Activated effector memory CD4-positive, alpha-beta T cell treated with anti-CD3 and anti-CD28 coated beads, Interleukin-2, amount 50 U/mL, for 16 hours (primary cell): ENCODE measurements around the gene NRDC.

Source experiments
- DNase-seq: peaks from one replicate; pipeline ENCODE4 v3.0.0-alpha.2; 2020

Gene NRDC

DNA sequence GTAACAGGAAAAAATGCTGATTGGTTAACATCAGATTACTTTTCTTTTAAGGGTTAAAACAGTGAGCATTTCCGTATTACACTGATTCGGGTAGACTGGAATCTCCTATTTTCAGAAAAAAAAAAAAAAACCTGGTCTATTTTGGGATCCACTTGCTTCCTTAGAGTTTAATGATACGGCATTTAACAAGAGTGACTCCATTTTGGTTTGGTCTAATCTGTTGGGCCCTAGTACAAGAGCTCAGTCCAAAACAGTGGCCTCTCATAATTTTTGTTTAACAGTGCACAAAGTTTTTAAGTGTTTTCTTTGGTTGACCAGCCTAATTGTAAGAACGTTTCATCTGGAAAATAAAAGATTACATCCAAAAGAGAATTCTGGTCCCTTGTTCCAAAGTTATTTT lies 120.2 kb downstream of the NRDC start:
- no peak for DNase-seq

DNA sequence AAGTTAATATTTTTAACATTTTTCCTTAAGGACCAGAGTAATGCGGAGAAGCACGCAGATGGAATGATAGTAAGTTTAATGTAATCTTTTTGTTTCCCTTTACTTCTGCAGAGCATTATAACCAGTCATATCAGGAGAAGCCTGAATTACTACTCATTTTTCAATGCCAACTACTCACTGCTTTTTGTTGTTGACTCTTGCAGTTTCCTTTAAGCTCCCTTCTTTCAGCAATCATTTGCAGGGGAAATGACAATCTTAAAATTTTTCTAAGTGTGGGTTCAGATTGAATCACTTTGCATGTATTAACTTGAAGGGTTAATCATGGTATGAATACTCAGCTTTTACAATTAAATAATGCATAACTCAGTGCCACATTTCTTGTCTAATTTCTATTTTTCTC lies 122.2 kb downstream of the NRDC start:
- DNase-seq: no peak

DNA sequence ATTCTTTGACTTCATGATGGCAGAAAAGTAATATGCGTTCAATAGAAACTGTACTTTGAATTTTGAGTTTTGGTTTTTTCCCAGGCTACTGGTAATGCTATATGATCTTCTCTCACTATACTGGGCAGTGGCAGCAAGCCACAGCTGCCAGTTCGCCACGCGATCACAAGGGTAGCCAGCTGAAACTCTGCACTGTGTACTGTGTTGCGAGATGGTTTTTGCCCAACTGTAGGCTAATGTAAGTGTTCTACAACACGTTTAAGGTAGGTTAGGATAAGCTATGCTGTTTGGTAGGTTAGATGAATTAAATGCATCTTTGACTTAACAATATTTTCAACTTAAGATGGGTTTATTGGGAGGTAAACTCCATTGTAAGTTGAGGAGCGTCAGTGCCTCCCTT lies 123.1 kb downstream of the NRDC start:
- DNase-seq: no peak

GRCh38 chr1:51754666-51755065 lies 123.9 kb downstream of the NRDC start:
- no peak for DNase-seq

- DNase-seq: no peak
Measured at GRCh38 chr1:51753969-51754368, 124.6 kb downstream of the NRDC start.

DNA sequence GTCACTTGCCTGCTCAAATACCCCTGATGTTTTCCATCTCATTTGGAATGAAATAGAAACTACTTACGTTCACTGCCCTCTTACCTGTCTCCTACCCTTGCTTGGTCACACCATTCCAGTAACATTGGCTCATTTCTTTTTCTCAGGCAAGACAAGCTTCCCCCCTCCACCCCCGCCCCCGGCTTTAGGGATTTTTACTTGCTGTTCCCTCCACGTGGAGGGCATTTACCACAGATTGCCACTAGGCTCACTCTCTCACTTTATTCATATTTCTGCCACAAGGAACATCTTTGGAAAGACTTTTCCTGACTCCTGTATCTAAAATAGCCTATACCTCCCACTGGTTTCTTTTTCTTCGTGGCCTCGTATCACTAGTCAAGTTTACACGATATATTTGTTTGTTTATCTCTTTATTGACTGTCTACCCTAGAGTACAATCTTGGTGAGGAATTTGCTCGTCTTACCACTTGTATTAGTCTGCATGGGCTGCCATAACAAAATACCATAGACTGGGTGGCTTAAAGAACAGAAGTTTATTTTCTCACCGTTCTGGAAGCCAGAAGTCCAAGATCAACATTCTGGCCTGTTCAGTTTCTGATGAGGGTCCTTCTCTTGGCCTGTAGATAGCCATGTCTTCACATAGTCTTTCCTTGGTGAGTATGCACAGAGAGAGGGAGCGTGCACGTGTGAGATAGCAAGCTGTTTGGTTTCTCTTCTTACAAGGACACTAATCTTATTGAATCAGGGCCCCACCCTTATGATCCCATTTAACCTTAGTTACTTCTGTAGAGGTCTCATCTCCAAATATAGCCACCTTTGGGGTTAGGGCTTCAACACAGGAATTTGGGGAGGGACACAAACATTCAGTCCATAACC lies 126.2 kb downstream of the NRDC start:
- no peak for DNase-seq

DNA sequence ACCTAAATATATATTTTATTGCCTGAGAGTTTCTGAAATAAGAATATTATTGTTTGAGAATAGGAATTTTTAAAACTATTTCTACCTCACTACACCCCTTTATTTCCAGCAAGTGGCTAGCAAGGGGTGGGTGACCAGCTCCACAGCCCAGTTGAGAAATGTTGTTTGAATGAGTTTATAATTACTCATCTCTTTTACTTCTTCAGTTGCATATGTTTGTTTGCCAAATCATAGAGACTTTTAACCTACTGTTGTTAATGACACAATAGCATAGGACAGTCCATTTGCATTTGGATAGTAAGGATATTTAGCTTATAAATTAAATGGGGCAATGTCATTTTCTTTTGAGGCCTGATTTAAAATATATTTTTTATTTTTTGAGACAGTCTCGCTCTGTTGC lies 127.8 kb downstream of the NRDC start:
- no peak for DNase-seq

- no peak for DNase-seq
Measured at GRCh38 chr1:51750218-51750617, 128.3 kb downstream of the NRDC start.

DNA sequence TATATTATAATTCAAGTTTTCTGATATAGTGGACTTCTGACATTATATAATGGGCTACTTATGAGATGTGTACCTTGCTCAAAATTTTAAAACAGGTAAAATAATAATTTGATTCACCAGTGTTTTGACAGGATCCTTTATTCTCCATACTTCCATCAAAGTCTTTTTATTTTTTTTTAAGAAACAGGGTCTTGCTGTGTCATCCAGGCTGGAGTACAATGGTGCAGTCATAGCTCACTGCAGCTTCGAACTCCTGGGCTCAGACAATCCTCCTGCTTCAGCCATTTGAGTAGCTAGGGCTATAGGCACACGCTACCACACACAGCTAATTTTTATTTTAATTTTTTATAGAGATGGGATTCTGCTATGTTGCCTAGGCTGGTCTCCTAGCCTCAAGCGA lies 129.4 kb downstream of the NRDC start:
- no peak for DNase-seq

DNA sequence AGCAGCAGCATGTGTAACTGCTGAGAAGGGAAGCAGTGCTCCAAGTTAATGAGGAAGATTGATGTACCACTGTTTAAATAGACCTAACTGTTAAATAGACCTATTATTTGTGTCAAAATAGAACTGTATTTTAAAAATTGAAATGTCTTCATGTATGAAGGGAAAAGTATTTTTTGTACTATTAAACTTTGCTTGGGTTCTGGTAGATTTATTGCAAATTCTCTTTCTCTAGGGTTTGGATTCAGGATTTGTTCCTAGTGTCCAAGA lies 133.3 kb downstream of the NRDC start:
- DNase-seq: no peak

- DNase-seq: no peak
Measured at GRCh38 chr1:51744506-51745303, 133.8 kb downstream of the NRDC start.

DNA sequence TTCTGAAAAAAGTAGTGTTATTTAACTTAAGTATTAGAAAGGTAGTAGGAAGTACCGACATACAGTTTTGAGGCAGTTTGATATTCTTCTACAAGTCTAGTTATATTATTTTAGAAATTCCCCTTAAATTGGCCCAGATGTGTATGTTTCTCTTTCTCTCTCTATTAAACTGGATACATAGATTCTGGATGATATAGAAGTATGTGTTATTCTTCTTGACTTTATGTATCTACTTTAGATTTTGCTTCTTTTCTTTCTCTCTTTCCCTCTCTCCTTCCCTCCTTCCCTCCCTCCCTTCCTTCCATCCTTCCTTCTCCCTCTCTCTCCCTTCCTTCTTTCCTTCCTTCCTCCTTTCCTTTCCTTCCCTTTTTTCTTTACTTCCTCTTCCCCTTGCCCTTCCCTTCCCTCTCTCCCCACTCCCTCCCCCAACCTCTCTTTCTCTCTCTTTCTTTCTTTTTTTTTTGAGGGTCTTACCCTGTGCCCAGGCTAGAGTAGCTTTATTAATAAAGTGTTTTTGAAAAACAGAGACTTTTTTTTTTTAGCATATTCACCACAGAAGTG lies 137.3 kb downstream of the NRDC start:
- DNase-seq: no peak

- DNase-seq: no peak
Measured at GRCh38 chr1:51740652-51741051, 137.9 kb downstream of the NRDC start.
